Thoracic aorta (tissue), 2 donors: ENCODE data around the gene CLSTN1. TPM values are rescaled to one million over a fixed set of nuclear protein-coding genes. Genes with fewer than 3 reads are reported as not detected.
A peak's percentile ranks its signal among the peaks of the same experiment; 100 is the strongest.

Experiments
- ATAC-seq: fragments of 150-250 bp; one replicate; pipeline ENCODE4 v1.8.0; 2017; ENCODE audit warnings: low read depth; ENCODE audit not compliant: insufficient number of reproducible peaks, low FRiP score
- DNase-seq: peaks from one replicate; pipeline ENCODE4 v3.0.0-alpha.2; 2020; ENCODE audit warnings: low spot score
- H3K27ac ChIP-seq, 2 donors: fragments of 200-600 bp; sonication (generic); 1 replicate in 1 of 2; 2 replicates in 1 of 2; pipeline ENCODE4 v1.5.1; 2016; ENCODE audit warnings: mild to moderate bottlenecking in 2 of 2, moderate library complexity in 2 of 2
- H3K27me3 ChIP-seq: fragments of 200-600 bp; sonication (generic); replicated peaks from 2 replicates; pipeline ENCODE4 v1.6.0; 2016; ENCODE audit warnings: mild to moderate bottlenecking; ENCODE audit not compliant: insufficient read depth
- H3K36me3 ChIP-seq: fragments of 200-600 bp; sonication (generic); one replicate; pipeline ENCODE4 v1.5.1; 2016
- H3K4me1 ChIP-seq, 2 donors: fragments of 200-600 bp; sonication (generic); 1 replicate in 1 of 2; 2 replicates in 1 of 2; pipeline versions ENCODE4 v1.5.1 to v1.6.0; 2016; ENCODE audit warnings: low read depth in 2 of 2, mild to moderate bottlenecking in 1 of 2; ENCODE audit not compliant: control insufficient read depth in 1 of 2
- H3K4me3 ChIP-seq: fragments of 200-600 bp; sonication (generic); 2 replicates; pipeline ENCODE4 v1.5.1; 2016; ENCODE audit warnings: mild to moderate bottlenecking
- H3K9me3 ChIP-seq: fragments of 200-600 bp; sonication (generic); 2 replicates; pipeline ENCODE4 v1.5.1; 2016
- total RNA-seq, 2 donors: library from RNA; depleted of rRNA; stranded (reverse); fragments of >200 nt; gene quantifications; one replicate each; pipeline versions ENCODE4 v1.1.0 to v1.2.3, GENCODE V29; 2016
- TF ChIP-seq, protein P1 (sequence below): fragments of 200-600 bp; sonication (generic); IDR thresholded peaks from one replicate; pipeline ENCODE4 v1.5.1; 2019; ENCODE audit warnings: antibody characterized with exemption

The CLSTN1 gene
- total RNA-seq, 2 donors from 2014 or later = 78.6 to 81.9 TPM

DNA sequence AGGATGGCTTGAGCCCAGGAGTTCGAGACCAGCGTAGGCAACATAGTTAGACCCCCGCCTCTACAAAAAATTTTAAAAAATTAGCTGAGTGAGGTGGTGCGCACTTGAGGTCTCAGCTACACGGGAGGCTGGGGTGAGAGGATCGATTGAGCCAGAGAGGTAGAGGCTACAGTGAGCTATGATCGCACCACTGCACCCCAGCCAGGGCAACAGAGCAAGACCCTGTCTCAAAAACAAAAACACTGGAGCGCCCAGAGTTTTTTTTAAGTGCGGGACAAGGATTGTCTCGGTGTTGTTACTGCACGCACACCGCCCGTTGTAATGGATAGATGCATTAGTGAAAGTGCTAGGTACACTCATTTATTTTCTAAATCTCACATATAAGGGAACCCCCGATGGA, 135.2 kb downstream of the CLSTN1 start:
- H3K27me3 ChIP-seq = no peaks in the 10 kb centered on the region
- peak overlapping the region; percentile 80 for H3K4me3 ChIP-seq
- no peak for DNase-seq
- no peaks in the 10 kb centered on the region for H3K9me3 ChIP-seq
- no peak overlapping the region for H3K27ac ChIP-seq
- H3K36me3 ChIP-seq = no peaks in the 10 kb centered on the region
- ATAC-seq = no peak
- TF ChIP-seq, protein P1, sequence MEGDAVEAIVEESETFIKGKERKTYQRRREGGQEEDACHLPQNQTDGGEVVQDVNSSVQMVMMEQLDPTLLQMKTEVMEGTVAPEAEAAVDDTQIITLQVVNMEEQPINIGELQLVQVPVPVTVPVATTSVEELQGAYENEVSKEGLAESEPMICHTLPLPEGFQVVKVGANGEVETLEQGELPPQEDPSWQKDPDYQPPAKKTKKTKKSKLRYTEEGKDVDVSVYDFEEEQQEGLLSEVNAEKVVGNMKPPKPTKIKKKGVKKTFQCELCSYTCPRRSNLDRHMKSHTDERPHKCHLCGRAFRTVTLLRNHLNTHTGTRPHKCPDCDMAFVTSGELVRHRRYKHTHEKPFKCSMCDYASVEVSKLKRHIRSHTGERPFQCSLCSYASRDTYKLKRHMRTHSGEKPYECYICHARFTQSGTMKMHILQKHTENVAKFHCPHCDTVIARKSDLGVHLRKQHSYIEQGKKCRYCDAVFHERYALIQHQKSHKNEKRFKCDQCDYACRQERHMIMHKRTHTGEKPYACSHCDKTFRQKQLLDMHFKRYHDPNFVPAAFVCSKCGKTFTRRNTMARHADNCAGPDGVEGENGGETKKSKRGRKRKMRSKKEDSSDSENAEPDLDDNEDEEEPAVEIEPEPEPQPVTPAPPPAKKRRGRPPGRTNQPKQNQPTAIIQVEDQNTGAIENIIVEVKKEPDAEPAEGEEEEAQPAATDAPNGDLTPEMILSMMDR = no peak
- peaks cover 14 to 37% of the 10 kb centered on the region in 2 donors for H3K4me1 ChIP-seq

DNA sequence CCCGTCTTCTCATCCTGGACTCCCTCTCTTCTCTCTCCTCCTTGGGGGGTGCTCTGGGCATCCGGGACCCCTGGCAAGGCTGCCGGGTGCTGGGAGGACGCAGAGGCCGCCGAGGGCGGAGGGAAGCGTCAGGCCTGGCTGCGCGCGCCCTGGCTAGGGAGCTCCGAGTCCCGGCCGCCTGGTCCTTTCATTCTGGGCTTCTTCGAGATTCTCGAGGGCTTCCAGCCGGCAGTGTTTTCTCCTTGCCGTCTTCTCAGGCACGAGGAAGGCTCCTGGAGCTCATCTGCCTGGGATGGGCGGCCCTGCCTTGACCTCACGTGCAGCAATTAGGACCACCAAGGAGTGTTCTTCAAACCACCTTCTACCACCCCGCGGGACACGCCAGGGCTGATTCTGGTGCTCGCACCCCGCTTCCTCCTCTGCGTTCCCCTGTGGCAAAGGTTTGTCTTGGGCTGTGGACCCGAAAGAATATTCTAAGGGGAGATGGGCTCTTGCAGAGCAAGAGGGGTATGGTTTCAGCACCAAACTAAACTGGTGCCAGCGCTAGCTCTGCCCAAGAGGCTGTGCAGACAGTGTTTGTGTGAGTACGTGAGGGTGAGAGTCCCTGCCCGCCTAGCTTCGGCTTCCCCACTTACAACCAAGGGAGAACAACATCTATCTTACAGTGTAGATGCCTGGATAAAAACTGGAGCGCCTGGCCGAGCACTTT, 135.7 kb downstream of the CLSTN1 start:
- no peak for DNase-seq
- Histone ChIP-seq H3K4me3 (peak overlapping the region; percentile 80), H3K27ac (peak overlapping the region in 1 of 2 donors; percentile 43), H3K27me3 (no peaks in the 10 kb centered on the region), H3K4me1 (peaks cover 14 to 37% of the 10 kb centered on the region in 2 donors), H3K36me3 (no peaks in the 10 kb centered on the region), H3K9me3 (no peaks in the 10 kb centered on the region)
- ATAC-seq = no peak
- TF ChIP-seq, protein P1 = no peak

DNA sequence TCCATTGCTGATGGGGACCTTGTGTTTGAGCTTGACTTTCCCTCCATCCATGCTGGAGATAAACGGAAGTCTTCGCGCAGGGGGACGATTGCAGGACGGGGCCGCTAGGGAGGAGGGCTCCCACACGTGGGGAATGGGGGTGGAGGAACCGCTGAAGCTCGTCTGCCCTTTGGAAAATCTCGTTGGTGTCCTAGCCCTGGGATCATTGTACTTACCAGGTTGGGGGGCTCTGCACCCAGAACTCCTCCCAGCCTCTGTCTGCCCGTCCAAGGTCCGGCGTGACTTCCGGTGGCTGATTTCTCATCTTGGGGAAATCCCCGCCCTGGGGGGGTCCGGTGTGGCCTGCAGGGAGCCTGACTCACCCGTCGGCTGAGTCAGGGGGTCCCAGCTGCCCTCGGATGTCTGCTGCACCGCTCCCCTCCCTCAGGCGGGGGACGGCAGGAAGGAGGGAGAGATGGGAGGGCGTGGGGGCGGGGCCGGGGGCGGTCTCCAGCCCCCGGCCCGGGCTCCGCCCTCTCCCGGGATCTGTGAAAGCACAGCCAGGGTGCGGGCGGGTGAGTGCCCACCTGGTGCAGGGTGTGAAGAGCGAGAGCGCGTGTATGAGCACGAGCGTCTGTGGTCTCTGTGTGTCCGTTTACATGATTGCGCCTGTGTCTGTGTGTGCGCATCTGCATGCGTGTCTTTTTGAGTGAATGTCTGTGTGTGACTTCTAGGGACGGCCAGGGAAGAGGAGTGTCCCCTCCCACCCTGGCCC, 136.5 kb downstream of the CLSTN1 start:
- ATAC-seq = peak; percentile 37
- peak overlapping the region; percentile 80 for H3K4me3 ChIP-seq
- no peaks in the 10 kb centered on the region for H3K9me3 ChIP-seq
- H3K27ac ChIP-seq = peak overlapping the region; percentile 14 to 43
- TF ChIP-seq, protein P1 = peak; percentile 22
- peaks cover 14 to 37% of the 10 kb centered on the region in 2 donors for H3K4me1 ChIP-seq
- peak; percentile 33 for DNase-seq
- H3K36me3 ChIP-seq = no peaks in the 10 kb centered on the region
- H3K27me3 ChIP-seq = no peaks in the 10 kb centered on the region

GRCh38 chr1:9684801-9685200, 139.0 kb downstream of the CLSTN1 start:
- H3K36me3 ChIP-seq = no peaks in the 10 kb centered on the region
- no peaks in the 10 kb centered on the region for H3K27me3 ChIP-seq
- no peak overlapping the region for H3K4me3 ChIP-seq
- DNase-seq = no peak
- H3K27ac ChIP-seq = no peak overlapping the region
- no peak for ATAC-seq
- H3K4me1 ChIP-seq = peaks cover 13 to 25% of the 10 kb centered on the region in 2 donors
- H3K9me3 ChIP-seq = no peaks in the 10 kb centered on the region
- TF ChIP-seq, protein P1 = no peak

- Histone ChIP-seq H3K4me1 (peaks cover 0 to 2% of the 10 kb centered on the region in 2 donors), H3K27me3 (no peaks in the 10 kb centered on the region), H3K9me3 (no peaks in the 10 kb centered on the region), H3K27ac (no peak overlapping the region), H3K36me3 (no peaks in the 10 kb centered on the region), H3K4me3 (no peak overlapping the region)
- no peak for DNase-seq
- no peak for ATAC-seq
- TF ChIP-seq, protein P1 = no peak
Measured at GRCh38 chr1:9680828-9681227, 142.9 kb downstream of the CLSTN1 start.
